ENCODE measurements around the gene LIN7B.

Gene LIN7B

GRCh38 chr19:49101160-49101559 is 13.0 kb upstream of the LIN7B start:
- H3K4me3 ChIP-seq: no peak overlapping the region
- peaks cover 74 to 96% (median 90%) of the 10 kb centered on the region in 3 donors for H3K36me3 ChIP-seq
- DNase-seq: no peak
- H3K9me3 ChIP-seq: no peaks in the 10 kb centered on the region
- TF ChIP-seq CTCF (IDR thresholded peaks at IDR 0.05): no peak
- no peaks in the 10 kb centered on the region for H3K27me3 ChIP-seq
- peaks cover 0 to 7% (median 0%) of the 10 kb centered on the region in 4 donors for H3K4me1 ChIP-seq
- intact Hi-C loops (cut with DNase I; ENCODE audit: low total_unique reads): no loop called here
- no peak overlapping the region for H3K27ac ChIP-seq

DNA sequence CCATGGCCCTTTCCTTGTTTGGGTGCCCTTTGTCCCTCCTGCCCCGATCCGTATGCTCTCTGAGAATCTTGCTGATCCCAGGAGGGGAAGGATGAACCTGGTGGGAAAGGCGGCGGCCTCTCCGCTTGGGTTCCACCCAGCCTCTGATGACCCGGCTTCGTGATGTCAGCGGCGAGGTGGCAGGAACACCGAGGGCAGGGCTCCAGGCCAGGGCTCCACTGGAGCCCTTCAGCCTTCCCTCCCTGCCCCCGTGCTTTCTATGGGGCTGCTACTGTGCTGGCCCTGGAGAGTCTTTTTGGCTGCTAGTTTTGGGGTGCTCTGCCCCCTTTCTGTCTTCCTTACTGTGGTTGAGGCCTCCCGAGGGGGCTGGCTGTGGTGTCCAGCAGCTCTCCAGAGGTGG is 11.9 kb upstream of the LIN7B start:
- peaks cover 77 to 97% (median 86%) of the 10 kb centered on the region in 3 donors for H3K36me3 ChIP-seq
- no peak for DNase-seq
- intact Hi-C loops (cut with DNase I; ENCODE audit: low total_unique reads): no loop called here
- H3K4me1 ChIP-seq: peaks cover 0 to 4% (median 0%) of the 10 kb centered on the region in 4 donors
- no peak overlapping the region for H3K27ac ChIP-seq
- no peaks in the 10 kb centered on the region for H3K27me3 ChIP-seq
- H3K4me3 ChIP-seq: no peak overlapping the region
- H3K9me3 ChIP-seq: no peaks in the 10 kb centered on the region
- no peak for TF ChIP-seq CTCF (IDR thresholded peaks at IDR 0.05)

- DNase-seq: no peak
- peaks cover 84 to 100% (median 94%) of the 10 kb centered on the region in 3 donors for H3K36me3 ChIP-seq
- no peaks in the 10 kb centered on the region for H3K27me3 ChIP-seq
- no peaks in the 10 kb centered on the region for H3K9me3 ChIP-seq
- no peak overlapping the region for H3K27ac ChIP-seq
- H3K4me1 ChIP-seq: no peaks in the 10 kb centered on the region
- TF ChIP-seq CTCF (IDR thresholded peaks at IDR 0.05): no peak
- intact Hi-C loops (cut with DNase I; ENCODE audit: low total_unique reads): no loop called here
- H3K4me3 ChIP-seq: no peak overlapping the region
Measured at GRCh38 chr19:49103331-49104085, 10.7 kb upstream of the LIN7B start.

- Histone ChIP-seq H3K9me3 (no peaks in the 10 kb centered on the region), H3K27ac (no peak overlapping the region), H3K36me3 (peaks cover 76 to 100% (median 91%) of the 10 kb centered on the region in 3 donors), H3K27me3 (no peaks in the 10 kb centered on the region), H3K4me3 (no peak overlapping the region), H3K4me1 (no peaks in the 10 kb centered on the region)
- DNase-seq: no peak
- TF ChIP-seq CTCF (IDR thresholded peaks at IDR 0.05): no peak
- intact Hi-C loops (cut with DNase I; ENCODE audit: low total_unique reads): no loop called here
Measured at GRCh38 chr19:49104229-49104864, 9.8 kb upstream of the LIN7B start.

- H3K4me1 ChIP-seq: peaks cover 0 to 20% (median 10%) of the 10 kb centered on the region in 4 donors
- peak; percentile 63 to 68 for TF ChIP-seq CTCF (IDR thresholded peaks at IDR 0.05)
- H3K36me3 ChIP-seq: peaks cover 54 to 79% (median 68%) of the 10 kb centered on the region in 3 donors
- H3K27me3 ChIP-seq: no peaks in the 10 kb centered on the region
- no peak overlapping the region for H3K4me3 ChIP-seq
- no peaks in the 10 kb centered on the region for H3K9me3 ChIP-seq
- intact Hi-C loops (cut with DNase I; ENCODE audit: low total_unique reads): loop anchor here (5.0 kb wide), 1 partner anchor 36 kb away; no protein-coding TSS in a partner anchor
- no peak overlapping the region for H3K27ac ChIP-seq
- no peak for DNase-seq
Measured at GRCh38 chr19:49106648-49107135, 7.5 kb upstream of the LIN7B start.
